PC-3 (cell line): ENCODE results near the gene INMT.

Experiments used
- EZH2 ChIP-seq: fragments of 300-600 bp; sonication (generic); IDR thresholded peaks from one replicate; pipeline ENCODE4 v1.6.1; 2017; ENCODE audit warnings: antibody characterized with exemption, mild to moderate bottlenecking, low read length; ENCODE audit not compliant: unreplicated experiment
- EZH2phosphoT487 ChIP-seq: fragments of 300-600 bp; sonication (generic); IDR thresholded peaks from 2 replicates; pipeline ENCODE4 v1.6.1; 2018; ENCODE audit warnings: mild to moderate bottlenecking, antibody characterized with exemption, low read length, borderline replicate concordance
- TF ChIP-seq, protein P1 (sequence below): fragments of 300-600 bp; sonication (generic); conservative IDR thresholded peaks from 2 replicates; pipeline ENCODE4 v1.5.1; 2017; ENCODE audit warnings: antibody characterized with exemption, low read depth, mild to moderate bottlenecking, low read length

DNA sequence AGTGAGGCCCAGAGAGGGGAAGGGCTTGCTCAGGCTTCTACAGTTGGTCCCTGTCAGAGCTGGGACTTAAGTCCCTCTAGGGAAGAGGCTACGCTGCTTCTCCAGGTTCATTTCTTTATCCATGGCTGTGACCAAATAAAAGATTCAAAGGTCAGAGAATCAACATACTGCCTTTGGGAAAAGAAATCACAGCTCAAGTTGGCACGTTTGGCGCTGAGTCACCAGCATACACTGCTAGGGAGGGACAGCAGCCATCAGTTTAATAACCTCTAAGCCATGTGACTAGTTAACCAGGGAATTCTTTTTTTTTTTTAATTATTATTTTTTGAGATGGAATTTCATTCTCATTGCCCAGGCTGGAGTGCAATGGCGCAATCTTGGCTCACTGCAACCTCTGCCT lies 41.3 kb upstream of the INMT start:
- TF ChIP-seq EZH2phosphoT487 (no peak), EZH2 (no peak)
- TF ChIP-seq, protein P1, sequence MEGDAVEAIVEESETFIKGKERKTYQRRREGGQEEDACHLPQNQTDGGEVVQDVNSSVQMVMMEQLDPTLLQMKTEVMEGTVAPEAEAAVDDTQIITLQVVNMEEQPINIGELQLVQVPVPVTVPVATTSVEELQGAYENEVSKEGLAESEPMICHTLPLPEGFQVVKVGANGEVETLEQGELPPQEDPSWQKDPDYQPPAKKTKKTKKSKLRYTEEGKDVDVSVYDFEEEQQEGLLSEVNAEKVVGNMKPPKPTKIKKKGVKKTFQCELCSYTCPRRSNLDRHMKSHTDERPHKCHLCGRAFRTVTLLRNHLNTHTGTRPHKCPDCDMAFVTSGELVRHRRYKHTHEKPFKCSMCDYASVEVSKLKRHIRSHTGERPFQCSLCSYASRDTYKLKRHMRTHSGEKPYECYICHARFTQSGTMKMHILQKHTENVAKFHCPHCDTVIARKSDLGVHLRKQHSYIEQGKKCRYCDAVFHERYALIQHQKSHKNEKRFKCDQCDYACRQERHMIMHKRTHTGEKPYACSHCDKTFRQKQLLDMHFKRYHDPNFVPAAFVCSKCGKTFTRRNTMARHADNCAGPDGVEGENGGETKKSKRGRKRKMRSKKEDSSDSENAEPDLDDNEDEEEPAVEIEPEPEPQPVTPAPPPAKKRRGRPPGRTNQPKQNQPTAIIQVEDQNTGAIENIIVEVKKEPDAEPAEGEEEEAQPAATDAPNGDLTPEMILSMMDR = no peak
